Measurements from ENCODE around the gene KIF3B. TPM values are rescaled to one million over a fixed set of nuclear protein-coding genes. Genes with fewer than 3 reads are reported as not detected.

Gene KIF3B
- total RNA-seq, 2 experiments from 2014 or later, result 8.2 to 25.2 TPM

GRCh38 chr20:32231847-32232246 is 45.6 kb upstream of the KIF3B start:
- no peak overlapping the region for H3K27ac ChIP-seq (ENCODE audit: low read depth, low read length, poor library complexity, severe bottlenecking)
- ChIA-PET CTCF (ENCODE audit: unreplicated experiment) (no interaction called here), POLR2A (interaction anchor here (0.9 to 1.0 kb wide), 3 partner anchors 15 to 124 kb away, joined by 3 to 5 read pairs (median 3); no protein-coding TSS in a partner anchor)
- BruUV-seq (replicated peaks), result no TSS peak
- TF ChIP-seq EZH2phosphoT487 (IDR thresholded peaks at IDR 0.05; ENCODE audit: borderline replicate concordance, low read depth, low read length), result no peak
- no peak for TF ChIP-seq CTCF (conservative IDR thresholded peaks at IDR 0.05; ENCODE audit: low read length)
- no peaks in the 10 kb centered on the region for H3K9me2 ChIP-seq (ENCODE audit: insufficient read depth, low read length)
- DNase-seq (ENCODE audit: low spot score), result peak; percentile 26
- peaks cover 4% of the 10 kb centered on the region for H3K4me1 ChIP-seq (ENCODE audit: insufficient read depth, low read length, poor library complexity, severe bottlenecking)
- no peaks in the 10 kb centered on the region for H4K20me1 ChIP-seq (ENCODE audit: insufficient read depth, low read length)
- intact Hi-C loops (cut with micrococcal nuclease; ENCODE audit: unreplicated experiment), result no loop called here
- no peaks in the 10 kb centered on the region for H3K79me2 ChIP-seq (ENCODE audit: insufficient read depth, low read depth, low read length)
- no peak overlapping the region for H2AFZ ChIP-seq (ENCODE audit: low read length)
- H3K9me3 ChIP-seq (ENCODE audit: low read length), result no peaks in the 10 kb centered on the region
- peaks cover 96% of the 10 kb centered on the region for H3K36me3 ChIP-seq (ENCODE audit: insufficient read depth, low read length)
- H3K4me2 ChIP-seq (ENCODE audit: low read length), result no peak overlapping the region
- H3K4me3 ChIP-seq (ENCODE audit: low read depth, low read length, poor library complexity, severe bottlenecking), result no peak overlapping the region

GRCh38 chr20:32232326-32232886 is 45.0 kb upstream of the KIF3B start:
- no TSS peak for BruUV-seq (replicated peaks)
- CTCF ChIA-PET (ENCODE audit: unreplicated experiment), result interaction anchor here (0.6 kb wide), 2 partner anchors 12 to 135 kb away, joined by 3 to 4 read pairs; no protein-coding TSS in a partner anchor
- Histone ChIP-seq H3K4me1 (ENCODE audit: insufficient read depth, low read length, poor library complexity, severe bottlenecking) (peaks cover 4% of the 10 kb centered on the region), H4K20me1 (ENCODE audit: insufficient read depth, low read length) (no peaks in the 10 kb centered on the region), H3K4me3 (ENCODE audit: low read depth, low read length, poor library complexity, severe bottlenecking) (no peak overlapping the region), H3K4me2 (ENCODE audit: low read length) (no peak overlapping the region), H3K36me3 (ENCODE audit: insufficient read depth, low read length) (peaks cover 95% of the 10 kb centered on the region), H3K9me2 (ENCODE audit: insufficient read depth, low read length) (no peaks in the 10 kb centered on the region), H3K27ac (ENCODE audit: low read depth, low read length, poor library complexity, severe bottlenecking) (no peak overlapping the region), H2AFZ (ENCODE audit: low read length) (no peak overlapping the region), H3K79me2 (ENCODE audit: insufficient read depth, low read depth, low read length) (no peaks in the 10 kb centered on the region), H3K9me3 (ENCODE audit: low read length) (no peaks in the 10 kb centered on the region)
- no peak for TF ChIP-seq CTCF (conservative IDR thresholded peaks at IDR 0.05; ENCODE audit: low read length)
- TF ChIP-seq EZH2phosphoT487 (IDR thresholded peaks at IDR 0.05; ENCODE audit: borderline replicate concordance, low read depth, low read length), result no peak
- intact Hi-C loops (cut with micrococcal nuclease; ENCODE audit: unreplicated experiment), result no loop called here
- POLR2A ChIA-PET, result interaction anchor here (0.9 to 1.0 kb wide), 3 partner anchors 15 to 125 kb away, joined by 3 to 5 read pairs (median 3); no protein-coding TSS in a partner anchor
- DNase-seq (ENCODE audit: low spot score), result no peak

GRCh38 chr20:32233286-32233685 is 44.2 kb upstream of the KIF3B start:
- DNase-seq (ENCODE audit: low spot score), result no peak
- peaks cover 89% of the 10 kb centered on the region for H3K36me3 ChIP-seq (ENCODE audit: insufficient read depth, low read length)
- TF ChIP-seq EZH2phosphoT487 (IDR thresholded peaks at IDR 0.05; ENCODE audit: borderline replicate concordance, low read depth, low read length) (no peak), CTCF (conservative IDR thresholded peaks at IDR 0.05; ENCODE audit: low read length) (no peak)
- ChIA-PET CTCF (ENCODE audit: unreplicated experiment) (interaction anchor here (0.6 to 1.2 kb wide), 2 partner anchors 10 to 134 kb away, joined by 3 read pairs; no protein-coding TSS in a partner anchor), POLR2A (no interaction called here)
- H3K4me2 ChIP-seq (ENCODE audit: low read length), result no peak overlapping the region
- H3K9me2 ChIP-seq (ENCODE audit: insufficient read depth, low read length), result no peaks in the 10 kb centered on the region
- no peaks in the 10 kb centered on the region for H3K79me2 ChIP-seq (ENCODE audit: insufficient read depth, low read depth, low read length)
- intact Hi-C loops (cut with micrococcal nuclease; ENCODE audit: unreplicated experiment), result no loop called here
- H3K27ac ChIP-seq (ENCODE audit: low read depth, low read length, poor library complexity, severe bottlenecking), result no peak overlapping the region
- BruUV-seq (replicated peaks), result no TSS peak
- no peaks in the 10 kb centered on the region for H3K9me3 ChIP-seq (ENCODE audit: low read length)
- H2AFZ ChIP-seq (ENCODE audit: low read length), result no peak overlapping the region
- no peak overlapping the region for H3K4me3 ChIP-seq (ENCODE audit: low read depth, low read length, poor library complexity, severe bottlenecking)
- H3K4me1 ChIP-seq (ENCODE audit: insufficient read depth, low read length, poor library complexity, severe bottlenecking), result peaks cover 4% of the 10 kb centered on the region
- no peaks in the 10 kb centered on the region for H4K20me1 ChIP-seq (ENCODE audit: insufficient read depth, low read length)
